ENCODE results near the gene IDH3A. TPM values are rescaled to one million over a fixed set of nuclear protein-coding genes. Genes with fewer than 3 reads are reported as not detected.

The IDH3A gene
- total RNA-seq, 1 experiment from 2014 or later, result 115 TPM

GRCh38 chr15:78195735-78196201 lies 46.6 kb downstream of the IDH3A start:
- ATAC-seq, result peak; percentile 98
- no peak overlapping the region for H3K9ac ChIP-seq (ENCODE audit: low read length)
- ChIA-PET CTCF (interaction anchor here (0.5 to 2.1 kb wide), 29 partner anchors 9 to 549 kb away, joined by 3 to 27 read pairs (median 3); partner anchors contain the start of genes CIB2 and SKIC8), POLR2A (interaction anchor here (1.0 to 1.4 kb wide), 2 partner anchors 11 to 29 kb away, joined by 3 to 4 read pairs; no protein-coding TSS in a partner anchor), RAD21 (ENCODE audit: low non-redundant PET in 1 of 2, low total read pairs in 2 of 2, uncharacterized antibody in 2 of 2, unreplicated experiment in 2 of 2) (interaction anchor here (0.6 to 1.9 kb wide), 11 partner anchors 18 to 236 kb away, joined by 3 to 8 read pairs (median 4); no protein-coding TSS in a partner anchor)
- no peaks in the 10 kb centered on the region for H3K36me3 ChIP-seq (ENCODE audit: control insufficient read depth in 1 of 2, insufficient read depth in 2 of 2, low read length in 2 of 2)
- H3K27me3 ChIP-seq (ENCODE audit: insufficient read depth, low read length), result no peaks in the 10 kb centered on the region
- intact Hi-C loops (cut with micrococcal nuclease), result loop anchor here (1.0 to 5.0 kb wide), 5 partner anchors 46 to 228 kb away; partner anchors contain the start of gene CIB2
- no peak overlapping the region for H3K4me3 ChIP-seq (replicated peaks in 1 of 2; ENCODE audit: low read depth in 1 of 2, low read length in 2 of 2)
- no peaks in the 10 kb centered on the region for H3K9me2 ChIP-seq (ENCODE audit: insufficient read depth)
- H4K20me1 ChIP-seq (ENCODE audit: insufficient read depth), result no peaks in the 10 kb centered on the region
- no peak overlapping the region for H2AFZ ChIP-seq (ENCODE audit: low read depth, low read length, poor library complexity, severe bottlenecking)
- no TSS peak for BruUV-seq (replicated peaks)
- DNase-seq (ENCODE audit: low read depth, low spot score), result no peak
- no peak overlapping the region for H3K4me2 ChIP-seq (ENCODE audit: low read length)
- H3K9me3 ChIP-seq (ENCODE audit: control insufficient read depth in 1 of 2, insufficient read depth in 1 of 2, low read depth in 1 of 2, low read length in 2 of 2), result no peaks in the 10 kb centered on the region
- TF ChIP-seq CEBPB (IDR thresholded peaks at IDR 0.05; ENCODE audit: low read depth) (no peak), SRF (IDR thresholded peaks at IDR 0.05; ENCODE audit: low read depth) (no peak), RAD21 (IDR thresholded peaks at IDR 0.05; ENCODE audit: low read depth) (peak; percentile 85), CTCF (IDR thresholded peaks at IDR 0.05 in 2 of 3, conservative IDR thresholded peaks at IDR 0.05 in 1 of 3; ENCODE audit: borderline replicate concordance in 1 of 3, insufficient read depth in 1 of 3, low read depth in 2 of 3, low read length in 2 of 3) (peak; percentile 75 to 90 (median 86)), POLR2A (IDR thresholded peaks at IDR 0.05; ENCODE audit: borderline replicate concordance, extremely low read depth, insufficient read depth, insufficient read length) (no peak)
- H3K79me2 ChIP-seq (ENCODE audit: insufficient read depth, low read length), result no peaks in the 10 kb centered on the region
- no peak overlapping the region for H3K27ac ChIP-seq (ENCODE audit: low read depth, low read length)
- no peaks in the 10 kb centered on the region for H3K4me1 ChIP-seq (ENCODE audit: control insufficient read depth in 1 of 2, insufficient read depth in 2 of 2, low read length in 2 of 2)

GRCh38 chr15:78197632-78198031 lies 48.5 kb downstream of the IDH3A start:
- intact Hi-C loops (cut with micrococcal nuclease), result loop anchor here (5.0 kb wide), 1 partner anchor 65 kb away; the partner anchor contains the start of gene CIB2
- no peak for ATAC-seq

More at GRCh38 chr15:78197632-78198031, 48.5 kb downstream of the IDH3A start:
- H3K9me2 ChIP-seq (ENCODE audit: insufficient read depth), result no peaks in the 10 kb centered on the region
- no peak overlapping the region for H3K27ac ChIP-seq (ENCODE audit: low read depth, low read length)
- no peak for TF ChIP-seq EZH2phosphoT487 (IDR thresholded peaks at IDR 0.05; ENCODE audit: borderline replicate concordance)
- TF ChIP-seq ZBTB33 (IDR thresholded peaks at IDR 0.05; ENCODE audit: extremely low read depth, insufficient replicate concordance, low read length), result no peak
- no peak for TF ChIP-seq ELF1 (IDR thresholded peaks at IDR 0.05; ENCODE audit: borderline replicate concordance, low read depth)
- TF ChIP-seq SRF (IDR thresholded peaks at IDR 0.05; ENCODE audit: low read depth), result no peak
- TF ChIP-seq POLR2AphosphoS5 (IDR thresholded peaks at IDR 0.05; ENCODE audit: low read depth, low read length), result no peak
- TF ChIP-seq JUND (IDR thresholded peaks at IDR 0.05), result no peak
- no peak for TF ChIP-seq ZFX (IDR thresholded peaks at IDR 0.05)
- TF ChIP-seq TCF7L2 (IDR thresholded peaks at IDR 0.05; ENCODE audit: borderline replicate concordance, extremely low read depth, insufficient read depth, insufficient read length), result no peak
- no peak for TF ChIP-seq POLR2A (IDR thresholded peaks at IDR 0.05; ENCODE audit: borderline replicate concordance, extremely low read depth, insufficient read depth, insufficient read length)
- no peak for TF ChIP-seq CBX3 (IDR thresholded peaks at IDR 0.05; ENCODE audit: low read depth)
- TF ChIP-seq CEBPB (IDR thresholded peaks at IDR 0.05; ENCODE audit: low read depth), result no peak
- CTCF ChIA-PET, result interaction anchor here (0.6 to 1.0 kb wide), 3 partner anchors 13 to 89 kb away, joined by 3 read pairs; no protein-coding TSS in a partner anchor
- no peaks in the 10 kb centered on the region for H4K20me1 ChIP-seq (ENCODE audit: insufficient read depth)
- H3K9me3 ChIP-seq (ENCODE audit: control insufficient read depth in 1 of 2, insufficient read depth in 1 of 2, low read depth in 1 of 2, low read length in 2 of 2), result no peaks in the 10 kb centered on the region
- no peak overlapping the region for H3K9ac ChIP-seq (ENCODE audit: low read length)
- H3K4me2 ChIP-seq (ENCODE audit: low read length), result no peak overlapping the region
- POLR2A ChIA-PET, result no interaction called here
- no TSS peak for BruUV-seq (replicated peaks)
- H2AFZ ChIP-seq (ENCODE audit: low read depth, low read length, poor library complexity, severe bottlenecking), result no peak overlapping the region
- no peaks in the 10 kb centered on the region for H3K36me3 ChIP-seq (ENCODE audit: control insufficient read depth in 1 of 2, insufficient read depth in 2 of 2, low read length in 2 of 2)
- H3K79me2 ChIP-seq (ENCODE audit: insufficient read depth, low read length), result no peaks in the 10 kb centered on the region
- no peaks in the 10 kb centered on the region for H3K27me3 ChIP-seq (ENCODE audit: insufficient read depth, low read length)
- H3K4me3 ChIP-seq (replicated peaks in 1 of 2; ENCODE audit: low read depth in 1 of 2, low read length in 2 of 2), result no peak overlapping the region
- no peaks in the 10 kb centered on the region for H3K4me1 ChIP-seq (ENCODE audit: control insufficient read depth in 1 of 2, insufficient read depth in 2 of 2, low read length in 2 of 2)
- RAD21 ChIA-PET (ENCODE audit: low non-redundant PET in 1 of 2, low total read pairs in 2 of 2, uncharacterized antibody in 2 of 2, unreplicated experiment in 2 of 2), result no interaction called here
- no peak for DNase-seq (ENCODE audit: low read depth, low spot score)
